ENCODE results near the gene EPHA3. TPM values are rescaled to one million over a fixed set of nuclear protein-coding genes. Genes with fewer than 3 reads are reported as not detected.

EPHA3 gene
- total RNA-seq, 4 donors from 2014 or later = 2.3 to 4.6 (median 2.4) TPM; not detected in 1

- no peak for DNase-seq
- Histone ChIP-seq H3K4me3 (no peak overlapping the region), H3K27ac (no peak overlapping the region), H3K27me3 (no peaks in the 10 kb centered on the region), H3K9me3 (no peaks in the 10 kb centered on the region), H3K4me1 (no peaks in the 10 kb centered on the region), H3K36me3 (no peaks in the 10 kb centered on the region)
- TF ChIP-seq POLR2AphosphoS5 (IDR thresholded peaks at IDR 0.05) = no peak
- no peak for TF ChIP-seq EP300 (IDR thresholded peaks at IDR 0.05; ENCODE audit: low read depth)
- no peak for TF ChIP-seq POLR2A (IDR thresholded peaks at IDR 0.05)
- no peak for TF ChIP-seq CTCF (IDR thresholded peaks at IDR 0.05)
- intact Hi-C loops (cut with DNase I; ENCODE audit: low total_unique reads) (no loop called here), in situ Hi-C loops (cut with MboI; ENCODE audit: low pct_ligation_motif_present in 1 of 4, low pct_unique_long_range_greater_than_20kb in 1 of 4, low sequenced_read_pairs in 3 of 4) (no loop called here)
- WGBS, 2 donors (ENCODE audit: low coverage in 1 of 2) = 69 to 76% methylated on average over 1 of the region's 1 CpG
These were observed 160.6 kb downstream of the EPHA3 start for GRCh38 chr3:89268059-89268458.

DNA sequence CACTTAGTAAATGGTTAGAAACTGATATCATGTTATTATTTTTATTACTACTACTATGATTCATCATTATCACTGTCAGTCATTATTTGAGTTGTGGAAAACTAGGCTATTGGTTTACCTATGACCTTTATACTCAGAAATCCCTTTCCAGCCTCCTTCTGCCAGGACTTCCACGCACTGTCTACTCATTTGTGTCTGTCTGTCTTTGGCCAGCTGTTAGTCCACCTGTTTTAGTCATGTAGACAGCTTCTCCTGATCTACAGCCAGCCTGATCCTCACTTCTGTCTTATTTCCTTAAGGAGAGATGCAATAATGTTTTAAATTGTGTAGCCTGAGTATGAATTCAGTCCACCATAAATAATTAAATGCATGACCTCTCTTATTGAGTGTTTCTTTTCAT is 162.8 kb downstream of the EPHA3 start:
- TF ChIP-seq POLR2AphosphoS5 (IDR thresholded peaks at IDR 0.05) = no peak
- no peak for TF ChIP-seq EP300 (IDR thresholded peaks at IDR 0.05; ENCODE audit: low read depth)
- no peak for TF ChIP-seq CTCF (IDR thresholded peaks at IDR 0.05)
- TF ChIP-seq POLR2A (IDR thresholded peaks at IDR 0.05) = no peak
- in situ Hi-C loops (cut with MboI; ENCODE audit: low pct_ligation_motif_present in 1 of 4, low pct_unique_long_range_greater_than_20kb in 1 of 4, low sequenced_read_pairs in 3 of 4) (no loop called here), intact Hi-C loops (cut with DNase I; ENCODE audit: low total_unique reads) (no loop called here)
- Histone ChIP-seq H3K4me1 (no peaks in the 10 kb centered on the region), H3K4me3 (no peak overlapping the region), H3K27ac (no peak overlapping the region), H3K36me3 (no peaks in the 10 kb centered on the region), H3K9me3 (no peaks in the 10 kb centered on the region), H3K27me3 (no peaks in the 10 kb centered on the region)
- DNase-seq = no peak
- WGBS, 2 donors (ENCODE audit: low coverage in 1 of 2) = 53 to 57% methylated on average over 1 of the region's 1 CpG

GRCh38 chr3:89275001-89275400 is 167.6 kb downstream of the EPHA3 start:
- TF ChIP-seq POLR2A (IDR thresholded peaks at IDR 0.05) (no peak), POLR2AphosphoS5 (IDR thresholded peaks at IDR 0.05) (no peak), EP300 (IDR thresholded peaks at IDR 0.05; ENCODE audit: low read depth) (no peak), CTCF (IDR thresholded peaks at IDR 0.05) (no peak)

DNA sequence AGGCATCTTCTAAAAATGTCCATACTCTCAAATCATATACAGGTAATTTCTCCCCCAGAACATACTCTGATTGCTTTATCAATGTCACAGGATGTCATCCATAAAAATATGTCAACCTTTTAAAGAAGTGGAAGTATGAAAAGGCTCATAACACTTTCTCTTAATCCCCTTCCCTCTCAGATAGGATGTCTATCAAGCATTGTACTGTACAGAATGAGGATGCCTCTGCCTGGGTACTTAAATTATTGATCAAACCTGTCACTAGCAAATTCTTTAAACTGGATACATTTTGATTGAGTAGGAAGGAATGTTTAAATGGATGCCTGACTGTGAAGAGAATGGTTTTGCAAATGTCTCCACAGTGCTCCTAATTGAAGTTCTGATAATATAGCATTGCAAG is 168.7 kb downstream of the EPHA3 start:
- H3K27ac ChIP-seq = no peak overlapping the region
- H3K4me1 ChIP-seq = no peaks in the 10 kb centered on the region
- no peak overlapping the region for H3K4me3 ChIP-seq
- H3K27me3 ChIP-seq = no peaks in the 10 kb centered on the region
- no peaks in the 10 kb centered on the region for H3K9me3 ChIP-seq
- in situ Hi-C loops (cut with MboI; ENCODE audit: low pct_ligation_motif_present in 1 of 4, low pct_unique_long_range_greater_than_20kb in 1 of 4, low sequenced_read_pairs in 3 of 4) = no loop called here
- DNase-seq = no peak
- H3K36me3 ChIP-seq = no peaks in the 10 kb centered on the region
- TF ChIP-seq EP300 (IDR thresholded peaks at IDR 0.05; ENCODE audit: low read depth) = no peak
- TF ChIP-seq POLR2AphosphoS5 (IDR thresholded peaks at IDR 0.05) = no peak
- TF ChIP-seq POLR2A (IDR thresholded peaks at IDR 0.05) = no peak
- no peak for TF ChIP-seq CTCF (IDR thresholded peaks at IDR 0.05)
- intact Hi-C loops (cut with DNase I; ENCODE audit: low total_unique reads) = no loop called here

More at GRCh38 chr3:89275001-89275400, 167.6 kb downstream of the EPHA3 start:
- intact Hi-C loops (cut with DNase I; ENCODE audit: low total_unique reads) (no loop called here), in situ Hi-C loops (cut with MboI; ENCODE audit: low pct_ligation_motif_present in 1 of 4, low pct_unique_long_range_greater_than_20kb in 1 of 4, low sequenced_read_pairs in 3 of 4) (no loop called here)
- Histone ChIP-seq H3K9me3 (no peaks in the 10 kb centered on the region), H3K27ac (no peak overlapping the region), H3K36me3 (no peaks in the 10 kb centered on the region), H3K4me1 (no peaks in the 10 kb centered on the region), H3K27me3 (no peaks in the 10 kb centered on the region), H3K4me3 (no peak overlapping the region)
- WGBS, 2 donors (ENCODE audit: low coverage in 1 of 2) = 80 to 93% methylated on average over 3 to 5 of the region's 5 CpGs
- no peak for DNase-seq
